D721Med (cell line): ENCODE measurements around the gene FAM83D.
"Not testable (repeated sequence)": the region's sequence is repeated elsewhere in the genome, so short reads cannot be mapped to it uniquely, and the experiment has no call there.

Experiments used
- DNase-seq: peaks from one replicate; pipeline ENCODE4 v3.0.0; 2011; ENCODE audit warnings: low spot score; ENCODE audit not compliant: insufficient read length
- FAIRE-seq: peaks from 2 replicates; lab custom pipeline; 2011; peaks lifted over from hg19 to GRCh38; lab: Jason Lieb, UNC
- CTCF ChIP-seq: IDR thresholded peaks from 2 replicates; pipeline ENCODE4 v1.5.1; 2012; ENCODE audit warnings: mild to moderate bottlenecking, control low read depth; ENCODE audit not compliant: insufficient read depth; ENCODE audit errors: missing control alignments

FAM83D gene

GRCh38 chr20:38957235-38957876 is 31.1 kb downstream of the FAM83D start:
- FAIRE-seq, result no peak
- DNase-seq, result no peak
- no peak for TF ChIP-seq CTCF

- FAIRE-seq, result no peak
Observed at GRCh38 chr20:38957915-38958485, 31.8 kb downstream of the FAM83D start.

GRCh38 chr20:38960187-38960687 is 34.0 kb downstream of the FAM83D start:
- FAIRE-seq, result not testable (repeated sequence)

More at GRCh38 chr20:38957915-38958485, 31.8 kb downstream of the FAM83D start:
- DNase-seq, result no peak
- no peak for TF ChIP-seq CTCF

GRCh38 chr20:38961530-38962043 is 35.4 kb downstream of the FAM83D start:
- TF ChIP-seq CTCF, result no peak
- no peak for DNase-seq
- FAIRE-seq, result no peak

More at GRCh38 chr20:38960187-38960687, 34.0 kb downstream of the FAM83D start:
- DNase-seq, result not testable (repeated sequence)

- DNase-seq (peak; percentile 75), FAIRE-seq (no peak)
- peak; percentile 24 for TF ChIP-seq CTCF
Observed at GRCh38 chr20:38962044-38962927, 36.1 kb downstream of the FAM83D start, which contains the start of gene DHX35. Gene DHX35 (plus strand): TSS chr20:38962344. CDS start chr20:38962368, 24 bp downstream.

GRCh38 chr20:38962928-38963401 is 36.7 kb downstream of the FAM83D start:
- FAIRE-seq (no peak), DNase-seq (no peak)
- TF ChIP-seq CTCF, result no peak

- no peak for TF ChIP-seq CTCF
- FAIRE-seq (no peak), DNase-seq (no peak)
Observed at GRCh38 chr20:38963745-38964144, 37.5 kb downstream of the FAM83D start.
